Endothelial cell of umbilical vein (primary cell): ENCODE measurements around the gene DLEC1. TPM values are rescaled to one million over a fixed set of nuclear protein-coding genes. Genes with fewer than 3 reads are reported as not detected.

Experiments
- BruUV-seq: library from RNA; stranded (reverse); fragments of 400-500 nt; replicated peaks from 2 replicates; lab custom pipeline; 2021; lab: Mats Ljungman, UMichigan
- CTCF ChIA-PET: fragments of 300-600, 350-600 bp; sonication (Branson Sonifier 250); formaldehyde crosslinking; loops from one replicate; lab custom pipeline; 2021; ENCODE audit warnings: antibody characterized with exemption, inconsistent platforms; lab: Charles Lee
- POLR2A ChIA-PET: fragments of 300-600, 350-600 bp; sonication (Branson Sonifier 250); formaldehyde crosslinking; loops from one replicate; lab custom pipeline; 2021; ENCODE audit warnings: antibody characterized with exemption, inconsistent platforms; lab: Charles Lee
- DNase-seq: peaks from one replicate; pipeline ENCODE4 v3.0.0-alpha.2; 2011; ENCODE audit warnings: low read depth, low spot score
- FAIRE-seq: peaks from 2 replicates; lab custom pipeline; 2011; peaks lifted over from hg19 to GRCh38; lab: Jason Lieb, UNC
- H2AFZ ChIP-seq: 2 replicates; pipeline ENCODE4 v1.6.0; 2012; ENCODE audit warnings: low read depth, low read length, control low read depth, inconsistent platforms
- H3K27ac ChIP-seq: 2 replicates; pipeline ENCODE4 v1.5.1; 2011; ENCODE audit warnings: low read depth, mild to moderate bottlenecking, control low read depth, low read length, moderate library complexity; ENCODE audit not compliant: insufficient read depth
- H3K27me3 ChIP-seq, 2 experiments: 2 replicates each; pipeline versions ENCODE4 v1.6.0 to v1.6.1; 2011; ENCODE audit warnings: low read length in 2 of 2, mixed read lengths in 1 of 2; ENCODE audit not compliant: control insufficient read depth in 2 of 2, insufficient read depth in 2 of 2
- H3K36me3 ChIP-seq, 2 experiments: 2 replicates in 1 of 2; 3 replicates in 1 of 2; pipeline ENCODE4 v1.5.1; 2011; ENCODE audit warnings: low read length in 2 of 2, mild to moderate bottlenecking in 1 of 2, moderate library complexity in 1 of 2; ENCODE audit not compliant: control insufficient read depth in 2 of 2, insufficient read depth in 2 of 2; ENCODE audit errors: extremely low read depth in 1 of 2
- H3K4me1 ChIP-seq: 3 replicates; pipeline ENCODE4 v1.5.1; 2011; ENCODE audit warnings: mild to moderate bottlenecking, low read length; ENCODE audit not compliant: control insufficient read depth, insufficient read depth; ENCODE audit errors: extremely low read depth
- H3K4me2 ChIP-seq: 2 replicates; pipeline ENCODE4 v1.6.1; 2011; ENCODE audit warnings: low read length, control low read depth, mixed read lengths; ENCODE audit not compliant: insufficient read depth
- H3K4me3 ChIP-seq, 3 experiments: fragments of 200-600 bp in 1 of 3; sonication (generic), shearing (Covaris generic) in 1 of 3; replicated peaks in 1 of 3; 2 replicates each; pipeline ENCODE4 v1.5.1; 2011 to 2016; ENCODE audit warnings: control low read depth in 3 of 3, low read length in 3 of 3, mild to moderate bottlenecking in 2 of 3, inconsistent platforms in 1 of 3, low read depth in 1 of 3, moderate library complexity in 1 of 3; ENCODE audit not compliant: insufficient read depth in 1 of 3
- H3K79me2 ChIP-seq: 2 replicates; pipeline ENCODE4 v1.6.0; 2012; ENCODE audit warnings: low read length, inconsistent platforms; ENCODE audit not compliant: control insufficient read depth, insufficient read depth
- H3K9ac ChIP-seq: replicated peaks from 2 replicates; pipeline ENCODE3; 2011; ENCODE audit warnings: low read length, control low read depth; ENCODE audit not compliant: insufficient read depth; ENCODE audit errors: extremely low read depth
- H3K9me1 ChIP-seq: replicated peaks from 3 replicates; pipeline ENCODE4 v1.6.0; 2011; ENCODE audit warnings: mild to moderate bottlenecking, low read length; ENCODE audit not compliant: control insufficient read depth, insufficient read depth; ENCODE audit errors: extremely low read depth
- H3K9me3 ChIP-seq: replicated peaks from 2 replicates; pipeline ENCODE4 v1.5.1; 2012; ENCODE audit warnings: low read length, inconsistent platforms; ENCODE audit not compliant: control insufficient read depth, insufficient read depth
- H4K20me1 ChIP-seq: replicated peaks from 2 replicates; pipeline ENCODE3; 2011; ENCODE audit warnings: mild to moderate bottlenecking, low read length; ENCODE audit not compliant: control insufficient read depth, insufficient read depth; ENCODE audit errors: extremely low read depth
- CTCF ChIP-seq, 2 donors: IDR thresholded peaks; 1 replicate in 1 of 2; 2 replicates in 1 of 2; pipeline ENCODE4 v1.5.1; 2011; ENCODE audit warnings: low read length in 2 of 2, mild to moderate bottlenecking in 2 of 2, moderate library complexity in 2 of 2, control low read depth in 1 of 2, inconsistent platforms in 1 of 2, low read depth in 1 of 2; ENCODE audit not compliant: insufficient read depth in 1 of 2; ENCODE audit errors: extremely low read depth in 1 of 2
- EZH2 ChIP-seq: IDR thresholded peaks from 2 replicates; pipeline ENCODE4 v1.6.1; 2012; ENCODE audit warnings: borderline replicate concordance, low read depth, mild to moderate bottlenecking, moderate library complexity, low read length, inconsistent platforms; ENCODE audit not compliant: severe bottlenecking
- FOS ChIP-seq: IDR thresholded peaks from 2 replicates; pipeline ENCODE4 v1.6.1; 2011; ENCODE audit warnings: mild to moderate bottlenecking, low read length, moderate library complexity, borderline replicate concordance; ENCODE audit not compliant: insufficient read depth
- GATA2 ChIP-seq: IDR thresholded peaks from 2 replicates; pipeline ENCODE4 v1.7.0; 2011; ENCODE audit warnings: low read depth, mild to moderate bottlenecking, moderate library complexity, mixed read lengths, low read length; ENCODE audit not compliant: insufficient read length, insufficient read depth
- JUN ChIP-seq: IDR thresholded peaks from 2 replicates; pipeline ENCODE4 v1.6.1; 2011; ENCODE audit warnings: borderline replicate concordance, low read depth; ENCODE audit not compliant: insufficient read length, insufficient read depth
- MAX ChIP-seq: IDR thresholded peaks from 2 replicates; pipeline ENCODE4 v1.6.1; 2011; ENCODE audit not compliant: insufficient read depth, insufficient read length
- MYC ChIP-seq: IDR thresholded peaks from one replicate; pipeline ENCODE4 v1.6.1; 2011; ENCODE audit warnings: mild to moderate bottlenecking, low read depth, low read length
- POLR2A ChIP-seq: IDR thresholded peaks from 2 replicates; pipeline ENCODE4 v1.6.1; 2012; ENCODE audit warnings: low read depth, mild to moderate bottlenecking, control low read depth, low read length
- POLR2AphosphoS5 ChIP-seq: IDR thresholded peaks from 2 replicates; pipeline ENCODE4 v1.6.1; 2012; ENCODE audit warnings: low read depth, mild to moderate bottlenecking, control low read depth, low read length, moderate library complexity; ENCODE audit not compliant: insufficient read depth
- dilution Hi-C: fragments of 300-500 bp; cut with MboI; formaldehyde crosslinking; loops from one replicate; pipeline ENCODE4 v1.15.0; 2019; ENCODE audit warnings: low sequenced_read_pairs; ENCODE audit not compliant: extremely low pct_ligation_motif_present
- intact Hi-C: fragments of 100-400 bp; cut with micrococcal nuclease; formaldehyde crosslinking; loops from one replicate; pipeline ENCODE4 v1.10.0; 2022
- polyA plus RNA-seq, 4 experiments: library from polyadenylated mRNA; depleted of rRNA in 3 of 4; stranded (reverse) in 3 of 4; unstranded in 1 of 4; fragments of >200 nt; gene quantifications; 2 replicates each; pipeline versions ENCODE4 v1.2.1 to v1.2.3, GENCODE V29; 2011 to 2012; ENCODE audit warnings: missing spikeins in 1 of 4
- total RNA-seq: library from RNA; stranded (reverse); gene quantifications from 2 replicates; pipeline ENCODE4 v1.2.3, GENCODE V29; 2021

DLEC1 gene
- total and polyA plus RNA-seq, 2 donors (not counting 3 experiments of a cell fraction or from before 2014, with no cell fraction given): not detected

DNA sequence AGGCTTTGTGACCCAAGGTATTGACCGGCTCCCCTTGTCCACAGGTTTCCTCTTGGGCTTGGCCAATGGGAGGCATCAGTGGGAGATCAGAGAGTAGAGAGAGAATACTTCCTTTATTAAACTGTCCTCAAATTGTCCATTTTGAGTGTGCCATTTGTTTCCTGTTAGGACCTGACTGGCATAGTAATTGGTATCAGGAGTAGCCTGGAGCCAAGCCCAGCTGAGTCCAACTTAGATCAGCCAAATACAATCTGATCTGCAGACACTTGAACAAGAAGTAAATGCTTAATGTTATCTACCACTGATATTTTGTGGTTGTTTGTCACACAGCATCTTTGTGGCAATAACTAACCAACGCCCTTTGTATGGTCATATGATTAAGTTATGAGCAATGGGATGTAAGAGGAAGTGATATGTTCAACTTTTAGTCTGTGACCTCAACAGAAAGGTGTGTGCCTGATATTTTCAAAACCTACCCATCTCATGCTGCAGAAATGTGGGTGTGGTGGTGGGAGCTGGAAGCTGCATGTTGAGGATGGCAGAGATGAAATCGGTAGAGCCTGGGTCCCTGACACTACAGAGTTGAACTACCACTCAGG, 112.8 kb downstream of the DLEC1 start:
- no peaks in the 10 kb centered on the region for H3K36me3 ChIP-seq
- TF ChIP-seq MYC: no peak
- no peak for TF ChIP-seq MAX
- no peak for TF ChIP-seq JUN
- no peak for TF ChIP-seq POLR2AphosphoS5
- no peak for TF ChIP-seq GATA2
- TF ChIP-seq EZH2: no peak
- TF ChIP-seq POLR2A: no peak
- no peak for TF ChIP-seq CTCF (IDR thresholded peaks at IDR 0.05; ENCODE audit: extremely low read depth in 1 of 2, insufficient read depth in 1 of 2, low read depth in 1 of 2, low read length in 2 of 2)
- no peak for TF ChIP-seq FOS
- H3K9me3 ChIP-seq: no peaks in the 10 kb centered on the region
- H2AFZ ChIP-seq: no peak overlapping the region
- H3K9ac ChIP-seq: no peak overlapping the region
- H4K20me1 ChIP-seq: no peaks in the 10 kb centered on the region
- POLR2A ChIA-PET: no interaction called here
- no peaks in the 10 kb centered on the region for H3K27me3 ChIP-seq
- H3K9me1 ChIP-seq: no peaks in the 10 kb centered on the region
- H3K4me2 ChIP-seq: no peak overlapping the region
- no peaks in the 10 kb centered on the region for H3K79me2 ChIP-seq
- H3K4me1 ChIP-seq: no peaks in the 10 kb centered on the region
- dilution Hi-C loops (no loop called here), intact Hi-C loops (no loop called here)
- CTCF ChIA-PET: interaction anchor here (4.2 kb wide), 1 partner anchor 13 kb away, joined by 20 read pairs; the partner anchor contains the start of gene OXSR1
- H3K4me3 ChIP-seq: no peak overlapping the region
- BruUV-seq: no TSS peak
- no peak for DNase-seq
- no peak for FAIRE-seq
- H3K27ac ChIP-seq: no peak overlapping the region
